CD4-positive, alpha-beta memory T cell (primary cell): Measurements from ENCODE around the gene GSTA4. TPM values are rescaled to one million over a fixed set of nuclear protein-coding genes. Genes with fewer than 3 reads are reported as not detected.
"Not testable (repeated sequence)": the region's sequence is repeated elsewhere in the genome, so short reads cannot be mapped to it uniquely, and the experiment has no call there.

Source experiments
- CTCF ChIA-PET: fragments of 350-600 bp; sonication (Branson Sonifier 250); formaldehyde crosslinking; loops from one replicate; lab custom pipeline; 2021; ENCODE audit warnings: inconsistent platforms; ENCODE audit not compliant: partially characterized antibody; lab: Charles Lee
- POLR2A ChIA-PET: fragments of 350-600 bp; sonication (Branson Sonifier 250); formaldehyde crosslinking; loops from one replicate; lab custom pipeline; 2021; ENCODE audit not compliant: partially characterized antibody; lab: Charles Lee
- DNase-seq, 5 donors: peaks; one replicate each; pipeline versions ENCODE4 v3.0.0 to v3.0.0-alpha.2; 2020 to 2022; ENCODE audit warnings: mixed read lengths in 1 of 5
- H3K27ac ChIP-seq: one replicate; pipeline ENCODE4 v1.7.0; 2013; ENCODE audit warnings: low read depth, low read length
- H3K27me3 ChIP-seq: 2 replicates; pipeline ENCODE4 v1.7.0; 2013; ENCODE audit warnings: mild to moderate bottlenecking, low read length, moderate library complexity; ENCODE audit not compliant: insufficient read depth
- H3K36me3 ChIP-seq: 2 replicates; pipeline ENCODE4 v1.7.0; 2013; ENCODE audit warnings: mild to moderate bottlenecking, low read length, moderate library complexity; ENCODE audit not compliant: insufficient read depth
- H3K4me1 ChIP-seq: 2 replicates; pipeline ENCODE4 v1.7.0; 2013; ENCODE audit warnings: mild to moderate bottlenecking, low read length, moderate library complexity; ENCODE audit not compliant: insufficient read depth
- H3K4me3 ChIP-seq, 2 donors: one replicate each; pipeline ENCODE4 v1.7.0; 2013; ENCODE audit warnings: low read length in 2 of 2, mild to moderate bottlenecking in 1 of 2
- H3K9me3 ChIP-seq, 2 donors: one replicate each; pipeline ENCODE4 v1.7.0; 2013; ENCODE audit warnings: low read length in 2 of 2, control low read depth in 1 of 2; ENCODE audit not compliant: control insufficient read depth in 1 of 2
- H3K27ac Mint-ChIP-seq, 7 donors: one replicate each; pipeline ENCODE4 v1.8.0; 2020 to 2021; ENCODE audit warnings: mixed read lengths in 7 of 7, mild to moderate bottlenecking in 6 of 7, inconsistent platforms in 3 of 7, moderate library complexity in 3 of 7
- H3K27me3 Mint-ChIP-seq, 2 donors: one replicate each; pipeline ENCODE4 v1.8.0; 2020 to 2021; ENCODE audit warnings: mixed read lengths in 2 of 2
- H3K36me3 Mint-ChIP-seq, 2 donors: one replicate each; pipeline ENCODE4 v1.8.0; 2020 to 2021; ENCODE audit warnings: mixed read lengths in 2 of 2, inconsistent platforms in 1 of 2, mild to moderate bottlenecking in 1 of 2
- H3K4me1 Mint-ChIP-seq, 4 donors: one replicate each; pipeline ENCODE4 v1.8.0; 2020 to 2021; ENCODE audit warnings: mixed read lengths in 4 of 4, mild to moderate bottlenecking in 1 of 4
- H3K4me3 Mint-ChIP-seq, 8 donors: one replicate each; pipeline ENCODE4 v1.8.0; 2020 to 2021; ENCODE audit warnings: mixed read lengths in 8 of 8, mild to moderate bottlenecking in 7 of 8, moderate library complexity in 6 of 8, inconsistent platforms in 3 of 8
- H3K9me3 Mint-ChIP-seq, 8 donors: one replicate each; pipeline ENCODE4 v1.8.0; 2020 to 2021; ENCODE audit warnings: mixed read lengths in 8 of 8, mild to moderate bottlenecking in 5 of 8, inconsistent platforms in 3 of 8, moderate library complexity in 1 of 8
- intact Hi-C: fragments of 100-400 bp; cut with micrococcal nuclease; formaldehyde crosslinking; loops from one replicate; pipeline ENCODE4 v1.15.1; 2023
- polyA plus RNA-seq, 2 donors: library from polyadenylated mRNA; unstranded; fragments of 300-500 nt; fragmentation: Illumina TruSeq; gene quantifications; one replicate each; pipeline ENCODE4 v1.2.3, GENCODE V29; 2021
- total RNA-seq, 2 experiments: library from RNA; stranded (reverse); gene quantifications; one replicate each; pipeline ENCODE4 v1.2.3, GENCODE V29; 2021

The GSTA4 gene, protein sequence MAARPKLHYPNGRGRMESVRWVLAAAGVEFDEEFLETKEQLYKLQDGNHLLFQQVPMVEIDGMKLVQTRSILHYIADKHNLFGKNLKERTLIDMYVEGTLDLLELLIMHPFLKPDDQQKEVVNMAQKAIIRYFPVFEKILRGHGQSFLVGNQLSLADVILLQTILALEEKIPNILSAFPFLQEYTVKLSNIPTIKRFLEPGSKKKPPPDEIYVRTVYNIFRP
- not detected for total RNA-seq
- 1 to 10 TPM in 1 of 2 donors, under 1 TPM in 1; 0.57 to 1.7 TPM for polyA plus RNA-seq

DNA sequence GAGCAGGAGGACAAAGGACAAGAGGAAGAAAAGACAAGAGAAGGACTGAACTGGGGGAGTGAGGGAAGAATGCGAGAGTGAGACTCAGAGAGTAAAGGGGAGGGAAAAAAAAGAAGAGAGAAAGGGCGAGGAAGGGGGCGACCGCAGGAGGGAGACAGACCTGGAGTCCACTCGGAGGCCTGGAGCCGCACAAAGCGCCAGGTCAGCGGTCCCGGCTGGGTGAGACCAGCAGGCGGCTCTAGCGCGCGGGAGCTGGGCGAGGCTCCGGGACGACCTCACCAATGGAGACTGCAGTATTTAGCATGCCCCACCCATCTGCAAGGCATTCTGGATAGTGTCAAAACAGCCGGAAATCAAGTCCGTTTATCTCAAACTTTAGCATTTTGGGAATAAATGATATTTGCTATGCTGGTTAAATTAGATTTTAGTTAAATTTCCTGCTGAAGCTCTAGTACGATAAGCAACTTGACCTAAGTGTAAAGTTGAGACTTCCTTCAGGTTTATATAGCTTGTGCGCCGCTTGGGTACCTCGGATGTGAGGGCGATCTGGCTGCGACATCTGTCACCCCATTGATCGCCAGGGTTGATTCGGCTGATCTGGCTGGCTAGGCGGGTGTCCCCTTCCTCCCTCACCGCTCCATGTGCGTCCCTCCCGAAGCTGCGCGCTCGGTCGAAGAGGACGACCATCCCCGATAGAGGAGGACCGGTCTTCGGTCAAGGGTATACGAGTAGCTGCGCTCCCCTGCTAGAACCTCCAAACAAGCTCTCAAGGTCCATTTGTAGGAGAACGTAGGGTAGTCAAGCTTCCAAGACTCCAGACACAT lies at the start of gene GSTA4:
TSS of gene GSTA4 (minus strand) at position 196 of the 824 bp plus-strand sequence. CDS start 1,041 bp downstream, outside the sequence.
- H3K27me3 ChIP-seq, H3K36me3 ChIP-seq, H3K27me3 Mint-ChIP-seq, H3K9me3 ChIP-seq: not testable (repeated sequence)
- Mint-ChIP-seq H3K9me3 (peaks cover 0 to 18% (median 3%) of the 10 kb centered on the region in 8 donors), H3K27ac (peak within 1 kb of the TSS; percentile 95 to 100 (median 100)), H3K4me1 (peaks cover 9 to 29% (median 20%) of the 10 kb centered on the region in 4 donors), H3K4me3 (peak within 1 kb of the TSS; percentile 92 to 99 (median 94)), H3K36me3 (peaks cover 0 to 12% of the 10 kb centered on the region in 2 donors)
- ChIA-PET CTCF (interaction anchor here (1.3 to 3.8 kb wide), 4 partner anchors 11 to 71 kb away, joined by 3 to 49 read pairs (median 10); partner anchors contain the start of gene FBXO9), POLR2A (interaction anchor here (0.8 to 2.7 kb wide), 9 partner anchors 9 to 799 kb away, joined by 3 to 23 read pairs (median 4); partner anchors contain the start of genes EFHC1, FBXO9, LRRC1 and PAQR8)
- Histone ChIP-seq H3K27ac (peak within 1 kb of the TSS; percentile 87), H3K4me1 (peaks cover 22% of the 10 kb centered on the region), H3K4me3 (peak within 1 kb of the TSS; percentile 59 to 99)
- intact Hi-C loops: loop anchor here (1.0 to 10.0 kb wide), 11 partner anchors 11 to 797 kb away; partner anchors contain the start of genes MCM3, TMEM14A and TRAM2
- peak; percentile 94 to 95 (median 95) for DNase-seq

DNA sequence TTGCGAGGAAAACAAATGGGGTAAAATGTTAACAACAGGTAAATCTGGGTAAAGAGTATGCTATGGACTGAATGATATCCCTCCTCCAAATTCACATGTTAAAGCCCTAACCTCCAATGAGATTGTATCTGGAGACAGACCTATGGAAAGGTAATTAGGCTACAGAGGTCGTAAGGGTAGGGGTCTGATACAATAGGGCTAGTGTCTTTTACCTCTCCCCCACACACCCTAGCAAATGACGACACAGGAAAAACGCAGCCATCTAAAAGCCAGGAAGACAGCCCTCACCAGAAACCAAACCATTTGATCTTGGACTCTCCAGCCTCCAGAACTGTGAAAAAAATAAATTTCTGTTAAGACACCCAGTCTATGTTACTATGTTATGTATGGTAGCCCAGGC lies 49.5 kb upstream of the GSTA4 start:
- Histone ChIP-seq H3K4me1 (peaks cover 17% of the 10 kb centered on the region), H3K27ac (no peak overlapping the region), H3K4me3 (no peak overlapping the region), H3K27me3 (no peaks in the 10 kb centered on the region), H3K9me3 (no peaks in the 10 kb centered on the region), H3K36me3 (peaks cover 17% of the 10 kb centered on the region)
- Mint-ChIP-seq H3K9me3 (no peaks in the 10 kb centered on the region), H3K4me1 (peaks cover 20 to 29% (median 26%) of the 10 kb centered on the region in 4 donors), H3K36me3 (peaks cover 21 to 24% of the 10 kb centered on the region in 2 donors), H3K4me3 (no peak overlapping the region), H3K27me3 (no peaks in the 10 kb centered on the region), H3K27ac (no peak overlapping the region)
- DNase-seq: no peak
- intact Hi-C loops: no loop called here
- ChIA-PET CTCF (no interaction called here), POLR2A (no interaction called here)

DNA sequence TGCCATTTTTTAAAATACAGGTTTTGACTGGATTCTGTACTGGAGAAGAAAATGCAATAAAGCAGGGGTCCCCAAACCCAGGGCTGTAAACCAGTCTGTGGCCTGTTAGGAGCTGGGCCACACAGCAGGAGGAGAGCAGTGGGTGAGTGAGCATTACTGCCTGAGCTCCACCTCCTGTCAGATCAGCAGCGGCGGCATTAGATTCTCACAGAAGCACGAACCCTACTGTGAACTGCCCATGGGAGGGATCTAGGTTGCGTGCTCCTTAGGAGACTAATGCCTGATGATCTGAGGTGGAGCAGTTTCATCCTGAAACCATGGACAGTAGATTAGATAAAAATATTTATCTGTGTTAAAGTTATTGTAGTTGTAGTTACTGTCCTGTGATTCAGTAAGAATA lies 49.0 kb upstream of the GSTA4 start:
- Histone ChIP-seq H3K4me3 (no peak overlapping the region), H3K27me3 (no peaks in the 10 kb centered on the region), H3K4me1 (peaks cover 16% of the 10 kb centered on the region), H3K9me3 (no peaks in the 10 kb centered on the region), H3K27ac (no peak overlapping the region), H3K36me3 (peaks cover 22% of the 10 kb centered on the region)
- no peak for DNase-seq
- H3K4me1 Mint-ChIP-seq: peaks cover 16 to 24% (median 22%) of the 10 kb centered on the region in 4 donors
- no peak overlapping the region for H3K4me3 Mint-ChIP-seq
- H3K27me3 Mint-ChIP-seq: no peaks in the 10 kb centered on the region
- intact Hi-C loops: no loop called here
- no peaks in the 10 kb centered on the region for H3K9me3 Mint-ChIP-seq
- H3K27ac Mint-ChIP-seq: no peak overlapping the region
- CTCF ChIA-PET: no interaction called here
- peaks cover 26 to 29% of the 10 kb centered on the region in 2 donors for H3K36me3 Mint-ChIP-seq
- POLR2A ChIA-PET: no interaction called here

DNA sequence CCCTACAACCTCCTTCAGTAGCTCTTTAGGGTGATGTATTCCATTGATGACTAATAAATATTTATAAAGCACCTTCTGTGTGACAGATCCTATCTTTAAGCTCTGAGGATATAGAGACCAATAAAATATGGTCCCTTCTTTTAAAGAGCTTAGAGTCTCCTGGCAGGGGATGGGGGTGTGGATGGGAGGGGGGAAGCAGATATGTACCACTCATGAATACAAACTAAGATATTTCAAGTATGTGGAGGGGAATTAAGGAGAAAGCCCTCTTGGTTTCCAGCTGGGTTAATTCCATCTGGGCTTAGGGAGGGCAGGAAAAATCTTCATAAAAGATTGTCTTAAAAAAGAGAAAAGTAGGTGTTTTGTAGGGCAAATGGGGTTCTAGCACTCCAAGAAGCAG lies 48.5 kb upstream of the GSTA4 start:
- intact Hi-C loops: no loop called here

DNA sequence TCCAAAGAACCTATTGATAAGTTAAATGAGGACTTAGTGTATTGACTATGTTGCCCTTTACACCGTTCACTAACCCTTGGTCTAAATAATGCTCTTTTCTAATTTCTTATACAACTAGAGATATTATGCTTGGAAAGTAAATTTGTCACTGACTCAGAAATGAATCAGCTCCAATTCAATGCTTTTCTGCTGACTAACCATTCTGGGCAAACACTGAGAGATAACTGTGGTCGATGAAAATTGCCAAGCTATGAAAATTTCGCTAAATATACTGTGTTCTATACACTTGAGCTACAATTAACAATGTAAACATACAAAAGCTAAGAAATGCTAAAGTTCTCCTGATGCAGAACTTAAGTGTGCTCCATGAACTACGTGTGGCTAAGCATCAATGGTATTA lies 47.0 kb upstream of the GSTA4 start:
- H3K27me3 Mint-ChIP-seq: no peaks in the 10 kb centered on the region
- no peak for DNase-seq
- intact Hi-C loops: no loop called here
- H3K27ac Mint-ChIP-seq: no peak overlapping the region
- CTCF ChIA-PET: no interaction called here
- peaks cover 37 to 43% of the 10 kb centered on the region in 2 donors for H3K36me3 Mint-ChIP-seq
- H3K9me3 Mint-ChIP-seq: no peaks in the 10 kb centered on the region
- H3K36me3 ChIP-seq: peaks cover 22% of the 10 kb centered on the region
- H3K27me3 ChIP-seq: no peaks in the 10 kb centered on the region
- no peak overlapping the region for H3K27ac ChIP-seq
- POLR2A ChIA-PET: no interaction called here
- peaks cover 2 to 8% (median 7%) of the 10 kb centered on the region in 4 donors for H3K4me1 Mint-ChIP-seq
- H3K4me1 ChIP-seq: no peaks in the 10 kb centered on the region
- H3K4me3 ChIP-seq: no peak overlapping the region
- no peak overlapping the region for H3K4me3 Mint-ChIP-seq
- H3K9me3 ChIP-seq: no peaks in the 10 kb centered on the region

More for the DNA sequence above, 48.5 kb upstream of the GSTA4 start:
- Mint-ChIP-seq H3K27me3 (no peaks in the 10 kb centered on the region), H3K36me3 (peaks cover 30 to 34% of the 10 kb centered on the region in 2 donors), H3K9me3 (no peaks in the 10 kb centered on the region), H3K4me1 (peaks cover 11 to 21% (median 17%) of the 10 kb centered on the region in 4 donors), H3K4me3 (no peak overlapping the region), H3K27ac (peak overlapping the region in 1 of 7 donors; percentile 61)
- Histone ChIP-seq H3K4me3 (no peak overlapping the region), H3K4me1 (peaks cover 11% of the 10 kb centered on the region), H3K36me3 (peaks cover 22% of the 10 kb centered on the region), H3K27me3 (no peaks in the 10 kb centered on the region), H3K9me3 (no peaks in the 10 kb centered on the region), H3K27ac (no peak overlapping the region)
- ChIA-PET CTCF (no interaction called here), POLR2A (no interaction called here)
- no peak for DNase-seq

DNA sequence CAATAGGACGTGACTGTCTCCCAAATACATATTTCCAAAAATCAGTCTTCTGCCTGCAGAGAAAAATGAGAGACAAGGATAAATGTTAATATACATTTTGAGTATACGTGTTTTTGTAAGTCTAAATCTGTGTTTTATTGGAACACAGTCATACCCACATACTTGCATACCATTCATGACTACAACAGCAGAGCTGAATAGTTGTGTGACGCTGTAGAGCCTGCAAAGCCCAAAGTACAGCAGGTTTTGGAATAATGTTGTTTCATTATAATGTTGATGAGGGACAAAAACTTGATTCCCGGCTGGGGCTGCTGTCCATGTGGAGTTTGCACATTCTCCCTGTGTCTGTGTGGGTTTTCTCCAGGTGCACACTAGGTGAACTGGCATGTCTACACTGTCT lies 46.3 kb upstream of the GSTA4 start:
- Mint-ChIP-seq H3K36me3 (peaks cover 41 to 47% of the 10 kb centered on the region in 2 donors), H3K4me3 (no peak overlapping the region), H3K27me3 (no peaks in the 10 kb centered on the region), H3K27ac (no peak overlapping the region), H3K9me3 (no peaks in the 10 kb centered on the region), H3K4me1 (peaks cover 0 to 4% (median 1%) of the 10 kb centered on the region in 4 donors)
- no peaks in the 10 kb centered on the region for H3K27me3 ChIP-seq
- CTCF ChIA-PET: no interaction called here
- H3K4me3 ChIP-seq: no peak overlapping the region
- no peaks in the 10 kb centered on the region for H3K4me1 ChIP-seq
- POLR2A ChIA-PET: no interaction called here
- intact Hi-C loops: no loop called here
- no peak for DNase-seq
- no peak overlapping the region for H3K27ac ChIP-seq
- peaks cover 22% of the 10 kb centered on the region for H3K36me3 ChIP-seq
- H3K9me3 ChIP-seq: no peaks in the 10 kb centered on the region

DNA sequence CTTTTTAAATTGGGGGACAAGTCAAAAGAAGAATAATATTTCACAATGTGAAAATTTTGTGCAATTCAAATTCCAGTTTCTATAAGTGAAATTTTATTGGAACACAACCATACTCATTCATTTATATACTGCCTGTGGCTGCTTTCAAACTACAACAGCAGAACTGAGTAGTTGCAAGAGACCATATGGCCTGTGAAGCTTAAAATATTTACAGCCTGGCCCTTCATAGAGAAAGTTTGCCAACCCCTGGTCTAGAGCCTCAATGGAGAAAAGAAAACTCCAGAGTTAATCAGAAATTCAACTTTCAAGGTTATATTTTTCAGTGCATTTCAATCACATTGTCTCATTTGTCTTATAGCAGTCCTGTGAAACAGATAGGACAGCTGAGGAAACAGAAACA lies 43.5 kb upstream of the GSTA4 start:
- DNase-seq: no peak
- H3K4me1 Mint-ChIP-seq: peaks cover 0 to 4% (median 0%) of the 10 kb centered on the region in 4 donors
- intact Hi-C loops: no loop called here
- Histone ChIP-seq H3K36me3 (peaks cover 22% of the 10 kb centered on the region), H3K27me3 (no peaks in the 10 kb centered on the region), H3K27ac (no peak overlapping the region), H3K4me1 (no peaks in the 10 kb centered on the region), H3K9me3 (no peaks in the 10 kb centered on the region), H3K4me3 (no peak overlapping the region)
- no peak overlapping the region for H3K27ac Mint-ChIP-seq
- H3K27me3 Mint-ChIP-seq: no peaks in the 10 kb centered on the region
- no peaks in the 10 kb centered on the region for H3K9me3 Mint-ChIP-seq
- ChIA-PET CTCF (no interaction called here), POLR2A (no interaction called here)
- H3K36me3 Mint-ChIP-seq: peaks cover 65 to 70% of the 10 kb centered on the region in 2 donors
- no peak overlapping the region for H3K4me3 Mint-ChIP-seq
